ENCODE measurements around the gene HNMT. TPM values are rescaled to one million over a fixed set of nuclear protein-coding genes. Genes with fewer than 3 reads are reported as not detected.

HNMT gene
- total and polyA plus RNA-seq, 2 of the 8 experiments (the other 6 are each of a cell fraction or from before 2014, with no cell fraction given): 1.6 to 3.6 TPM

GRCh38 chr2:138013639-138014038, 49.4 kb downstream of the HNMT start:
- H2BK5ac ChIP-seq (ENCODE audit: low read depth, low read length): no peak overlapping the region
- FAIRE-seq: no peak
- no peak overlapping the region for H4K8ac ChIP-seq (ENCODE audit: extremely low read depth, insufficient read depth, low read length)
- no peak for TF ChIP-seq POLR2A (IDR thresholded peaks at IDR 0.05; ENCODE audit: control extremely low read depth in 1 of 2, low read depth in 2 of 2, low read length in 2 of 2)
- TF ChIP-seq CBX5 (IDR thresholded peaks at IDR 0.05; ENCODE audit: low read depth, low read length): no peak
- TF ChIP-seq TAF1 (IDR thresholded peaks at IDR 0.05; ENCODE audit: low read depth, low read length): no peak
- no peak for TF ChIP-seq SRF (IDR thresholded peaks at IDR 0.05; ENCODE audit: low read depth, low read length)
- no peak for TF ChIP-seq TBP (IDR thresholded peaks at IDR 0.05; ENCODE audit: low read depth, low read length)

More at GRCh38 chr2:138013639-138014038, 49.4 kb downstream of the HNMT start:
- H2BK120ac ChIP-seq (replicated peaks; ENCODE audit: low read depth, low read length): no peak overlapping the region
- H2AK5ac ChIP-seq (ENCODE audit: low read depth, low read length): no peak overlapping the region
- no peaks in the 10 kb centered on the region for H4K20me1 ChIP-seq (replicated peaks in 1 of 2; ENCODE audit: control insufficient read depth in 1 of 2, insufficient read depth in 2 of 2, low read length in 2 of 2)
- no peak overlapping the region for H3K18ac ChIP-seq (ENCODE audit: extremely low read depth, low read length)
- ChIA-PET POLR2A (ENCODE audit: partially characterized antibody) (no interaction called here), CTCF (ENCODE audit: partially characterized antibody) (interaction anchor here (1.6 to 1.9 kb wide), 2 partner anchors 11 to 31 kb away, joined by 3 to 4 read pairs; no protein-coding TSS in a partner anchor)
- no peak overlapping the region for H3K27ac ChIP-seq (ENCODE audit: low read depth, low read length)
- H3K9me3 ChIP-seq (ENCODE audit: insufficient read depth in 2 of 2, low read depth in 1 of 2, low read length in 1 of 2): no peaks in the 10 kb centered on the region
- H3K23ac ChIP-seq (ENCODE audit: insufficient read length): no peak overlapping the region
- WGBS, 2 experiments (ENCODE audit: extremely low coverage in 1 of 2, insufficient coverage in 1 of 2, insufficient read length in 1 of 2, insufficient replicate concordance in 2 of 2, low coverage in 1 of 2, low lambda C conversion rate in 2 of 2, missing lambda C conversion rate in 1 of 2): 91% methylated on average over 2 of the region's 2 CpGs; no CpG with 5 or more reads in 1 of the 2 experiments
- no peaks in the 10 kb centered on the region for H3K79me1 ChIP-seq (ENCODE audit: low read depth, low read length)
- no peak overlapping the region for H4K5ac ChIP-seq (ENCODE audit: insufficient read length, low read depth, low read length)
- no peaks in the 10 kb centered on the region for H3K23me2 ChIP-seq (ENCODE audit: low read depth, low read length)
- H3K27me3 ChIP-seq (replicated peaks in 1 of 4; ENCODE audit: control insufficient read depth in 3 of 4, extremely low read depth in 1 of 4, insufficient read depth in 3 of 4, low read length in 3 of 4): peaks cover 0 to 1% (median 0%) of the 10 kb centered on the region in 4 experiments; a peak in 1 of 7 replicates
- H3K56ac ChIP-seq (replicated peaks; ENCODE audit: insufficient read length, low read depth, low read length): no peak overlapping the region
- DNase-seq (ENCODE audit: low read depth in 1 of 2, low spot score in 2 of 2): no peak
- no peak overlapping the region for H2BK15ac ChIP-seq (ENCODE audit: low read length)
- no peak overlapping the region for H3K14ac ChIP-seq (ENCODE audit: insufficient read length)
- H2AFZ ChIP-seq (ENCODE audit: low read length): no peak overlapping the region
- no peaks in the 10 kb centered on the region for H3K79me2 ChIP-seq (ENCODE audit: control insufficient read depth in 1 of 2, insufficient read depth in 2 of 2, low read length in 2 of 2)
- H3K4me1 ChIP-seq (replicated peaks in 1 of 4; ENCODE audit: control insufficient read depth in 3 of 4, insufficient read depth in 4 of 4, low read length in 3 of 4): no peaks in the 10 kb centered on the region
- no peak overlapping the region for H2BK20ac ChIP-seq (ENCODE audit: low read length)
- no peaks in the 10 kb centered on the region for H3K36me3 ChIP-seq (ENCODE audit: control insufficient read depth in 2 of 4, insufficient read depth in 4 of 4, low read length in 3 of 4)
- no peak overlapping the region for H2BK12ac ChIP-seq (ENCODE audit: low read depth, low read length)
- H3K4me3 ChIP-seq (ENCODE audit: extremely low read depth in 1 of 4, insufficient read depth in 2 of 4, low read depth in 3 of 4, low read length in 4 of 4): no peak overlapping the region
- no peak overlapping the region for H3K4ac ChIP-seq (replicated peaks; ENCODE audit: insufficient read length, low read depth, low read length)
- H3K4me2 ChIP-seq (ENCODE audit: insufficient read depth in 1 of 2, low read depth in 2 of 2, low read length in 2 of 2): no peak overlapping the region
- no peak overlapping the region for H3K9ac ChIP-seq (replicated peaks in 1 of 4; ENCODE audit: extremely low read depth in 1 of 4, low read depth in 3 of 4, low read length in 3 of 4)
- no peak overlapping the region for H4K91ac ChIP-seq (replicated peaks; ENCODE audit: insufficient read length, low read length)
